Astrocyte of the spinal cord (primary cell): Measurements from ENCODE around the gene MSANTD1.

Experiments used
- DNase-seq: peaks from one replicate; pipeline ENCODE4 v3.0.0; 2011; ENCODE audit warnings: low read depth, low spot score
- H3K4me3 ChIP-seq: 2 replicates; pipeline ENCODE4 v1.5.1; 2011; ENCODE audit warnings: low read depth, mild to moderate bottlenecking, low read length, moderate library complexity
- in situ Hi-C: cut with HindIII; loops from 2 replicates; pipeline ENCODE4 v1.10.0; 2017; ENCODE audit warnings: low sequenced_read_pairs
- TF ChIP-seq, protein P1 (sequence below): IDR thresholded peaks from 2 replicates; pipeline ENCODE4 v1.5.1; 2012; ENCODE audit warnings: low read depth, mild to moderate bottlenecking, low read length, inconsistent platforms

Gene MSANTD1

DNA sequence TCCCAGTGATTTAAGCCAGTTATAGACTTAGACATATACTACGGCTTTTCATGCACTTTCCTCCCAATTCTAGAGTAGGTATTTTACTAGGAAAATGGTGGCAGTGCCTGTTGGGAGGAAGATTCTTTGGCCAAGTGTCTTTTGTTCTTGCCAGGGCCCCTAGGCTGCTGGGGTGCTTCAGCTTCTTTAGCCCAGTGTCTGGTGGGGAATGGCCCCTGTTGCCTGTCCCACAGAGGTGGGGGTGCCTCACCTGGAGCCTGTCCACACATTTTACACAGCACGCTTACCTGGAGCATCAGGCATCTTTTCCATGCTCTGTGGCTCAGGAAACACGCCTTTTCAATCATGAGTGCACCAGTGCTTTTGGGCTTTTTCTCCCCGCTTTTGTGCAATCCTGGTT, 33.2 kb upstream of the MSANTD1 start:
- no peak overlapping the region for H3K4me3 ChIP-seq
- TF ChIP-seq, protein P1, sequence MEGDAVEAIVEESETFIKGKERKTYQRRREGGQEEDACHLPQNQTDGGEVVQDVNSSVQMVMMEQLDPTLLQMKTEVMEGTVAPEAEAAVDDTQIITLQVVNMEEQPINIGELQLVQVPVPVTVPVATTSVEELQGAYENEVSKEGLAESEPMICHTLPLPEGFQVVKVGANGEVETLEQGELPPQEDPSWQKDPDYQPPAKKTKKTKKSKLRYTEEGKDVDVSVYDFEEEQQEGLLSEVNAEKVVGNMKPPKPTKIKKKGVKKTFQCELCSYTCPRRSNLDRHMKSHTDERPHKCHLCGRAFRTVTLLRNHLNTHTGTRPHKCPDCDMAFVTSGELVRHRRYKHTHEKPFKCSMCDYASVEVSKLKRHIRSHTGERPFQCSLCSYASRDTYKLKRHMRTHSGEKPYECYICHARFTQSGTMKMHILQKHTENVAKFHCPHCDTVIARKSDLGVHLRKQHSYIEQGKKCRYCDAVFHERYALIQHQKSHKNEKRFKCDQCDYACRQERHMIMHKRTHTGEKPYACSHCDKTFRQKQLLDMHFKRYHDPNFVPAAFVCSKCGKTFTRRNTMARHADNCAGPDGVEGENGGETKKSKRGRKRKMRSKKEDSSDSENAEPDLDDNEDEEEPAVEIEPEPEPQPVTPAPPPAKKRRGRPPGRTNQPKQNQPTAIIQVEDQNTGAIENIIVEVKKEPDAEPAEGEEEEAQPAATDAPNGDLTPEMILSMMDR: no peak
- in situ Hi-C loops: no loop called here
- no peak for DNase-seq

DNA sequence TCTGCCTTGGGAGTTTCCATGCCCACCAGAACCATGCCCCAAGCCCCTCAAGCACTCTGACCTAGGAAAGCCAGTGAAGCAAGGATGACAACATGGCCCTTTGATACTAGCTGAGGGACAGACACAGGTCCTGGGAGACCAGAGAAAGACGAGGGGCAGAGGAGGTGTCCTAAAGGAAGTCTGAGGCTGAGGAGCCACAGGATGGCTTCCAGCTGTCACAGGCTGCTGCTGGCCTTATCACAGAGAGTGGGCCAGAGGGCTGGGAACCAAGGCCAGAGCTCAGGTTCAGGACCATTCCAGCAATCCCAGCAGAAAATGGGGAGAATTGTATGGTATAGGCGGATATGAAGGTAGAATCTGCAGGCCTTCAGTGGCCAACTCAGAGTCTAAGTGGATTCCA, 31.7 kb upstream of the MSANTD1 start:
- no peak overlapping the region for H3K4me3 ChIP-seq
- DNase-seq: no peak
- in situ Hi-C loops: no loop called here
- TF ChIP-seq, protein P1: no peak

DNA sequence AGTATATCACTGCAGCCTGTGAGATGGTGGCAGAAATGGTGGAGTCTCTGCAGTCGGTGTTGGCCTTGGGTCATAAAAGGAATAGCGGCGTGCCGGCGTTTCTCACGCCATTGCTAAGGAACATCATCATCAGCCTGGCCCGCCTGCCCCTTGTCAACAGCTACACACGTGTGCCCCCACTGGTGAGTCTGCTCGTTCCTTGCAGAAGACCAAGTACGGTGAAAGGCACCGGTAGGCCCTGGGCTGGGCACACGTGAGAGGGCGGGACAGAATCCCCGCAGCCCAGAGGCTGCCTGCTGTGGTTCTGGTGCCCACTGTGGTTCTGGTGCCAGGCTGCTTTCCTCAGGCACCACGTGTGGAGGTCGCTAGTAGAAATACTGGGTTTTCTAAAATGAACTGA, 31.2 kb upstream of the MSANTD1 start:
- DNase-seq: no peak
- H3K4me3 ChIP-seq: no peak overlapping the region
- in situ Hi-C loops: no loop called here
- TF ChIP-seq, protein P1: no peak

DNA sequence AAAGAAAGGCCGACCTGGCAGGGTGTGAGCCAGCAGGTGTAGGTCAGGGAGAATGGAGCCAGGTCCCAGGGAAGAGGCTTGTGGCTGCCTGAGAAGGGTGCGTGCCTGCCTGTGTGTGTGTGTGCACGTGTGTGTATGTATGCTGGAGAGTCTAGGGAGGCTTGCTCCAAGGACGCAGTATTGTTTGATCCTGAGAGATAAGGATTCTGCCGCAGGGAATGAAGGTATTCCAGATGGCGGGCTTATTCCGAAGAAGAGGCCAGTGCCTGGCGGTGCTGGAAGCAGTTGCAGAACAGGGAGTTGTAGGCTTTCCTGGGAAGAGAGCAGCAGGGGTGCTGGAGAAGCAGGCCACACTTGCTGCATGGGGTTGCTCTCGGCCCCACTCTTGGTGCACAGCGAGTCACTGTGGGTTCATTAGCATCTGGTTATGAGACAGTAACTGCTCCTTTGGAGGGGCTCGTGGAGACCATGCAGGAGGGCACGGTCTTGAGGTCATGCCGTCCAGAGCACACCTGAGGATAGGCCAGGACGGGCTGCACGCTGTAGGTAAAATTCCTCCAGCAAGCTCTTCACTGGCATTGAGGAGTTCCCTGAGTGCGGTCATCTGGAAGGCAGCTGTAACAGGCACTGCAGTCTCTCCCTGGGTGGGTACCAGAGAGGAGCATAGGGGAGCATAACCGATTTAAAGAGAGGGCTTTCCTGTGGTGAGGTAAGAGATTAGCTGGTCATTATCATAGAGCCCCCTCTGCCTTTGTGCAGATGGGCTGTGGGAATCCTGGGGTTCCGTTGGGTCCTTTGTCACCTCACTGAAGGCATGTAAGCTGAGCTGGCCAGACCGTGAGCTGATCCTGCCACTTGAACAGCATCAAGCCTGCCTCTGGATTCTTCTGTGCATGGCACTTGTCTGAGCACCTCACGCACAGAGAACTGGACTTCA, 29.9 kb upstream of the MSANTD1 start:
- in situ Hi-C loops: no loop called here
- TF ChIP-seq, protein P1: no peak
- H3K4me3 ChIP-seq: no peak overlapping the region
- DNase-seq: no peak

DNA sequence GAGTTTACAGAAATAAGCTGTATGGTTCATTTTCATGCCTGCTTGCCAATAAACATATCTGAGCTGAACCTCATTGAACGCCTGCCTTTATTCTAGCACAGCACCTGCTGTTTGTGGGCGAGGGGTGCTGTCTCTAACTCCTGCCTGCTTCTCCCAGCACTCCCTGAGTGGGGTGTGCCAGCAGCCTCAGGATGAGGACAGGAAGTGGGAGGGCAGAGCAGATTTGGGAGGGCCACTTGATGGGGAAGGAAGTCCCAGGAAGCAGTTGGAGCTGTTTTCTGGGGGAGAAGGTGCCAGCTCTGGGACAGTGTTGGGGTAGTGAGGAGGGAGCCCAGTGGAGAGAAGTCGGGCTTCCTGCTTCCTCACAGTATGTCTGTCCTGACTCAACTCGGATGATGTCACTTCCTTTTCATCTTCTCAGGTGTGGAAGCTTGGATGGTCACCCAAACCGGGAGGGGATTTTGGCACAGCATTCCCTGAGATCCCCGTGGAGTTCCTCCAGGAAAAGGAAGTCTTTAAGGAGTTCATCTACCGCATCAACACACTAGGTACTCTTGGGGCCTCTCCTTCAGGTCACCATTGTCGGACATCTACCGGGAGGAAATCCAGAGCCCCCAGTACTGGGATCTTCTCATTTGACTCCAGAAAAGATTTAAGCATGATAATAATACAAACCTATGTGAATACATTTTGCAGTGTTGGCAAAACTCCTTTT, 29.0 kb upstream of the MSANTD1 start:
- no peak for DNase-seq
- TF ChIP-seq, protein P1: no peak
- in situ Hi-C loops: no loop called here
- H3K4me3 ChIP-seq: no peak overlapping the region

DNA sequence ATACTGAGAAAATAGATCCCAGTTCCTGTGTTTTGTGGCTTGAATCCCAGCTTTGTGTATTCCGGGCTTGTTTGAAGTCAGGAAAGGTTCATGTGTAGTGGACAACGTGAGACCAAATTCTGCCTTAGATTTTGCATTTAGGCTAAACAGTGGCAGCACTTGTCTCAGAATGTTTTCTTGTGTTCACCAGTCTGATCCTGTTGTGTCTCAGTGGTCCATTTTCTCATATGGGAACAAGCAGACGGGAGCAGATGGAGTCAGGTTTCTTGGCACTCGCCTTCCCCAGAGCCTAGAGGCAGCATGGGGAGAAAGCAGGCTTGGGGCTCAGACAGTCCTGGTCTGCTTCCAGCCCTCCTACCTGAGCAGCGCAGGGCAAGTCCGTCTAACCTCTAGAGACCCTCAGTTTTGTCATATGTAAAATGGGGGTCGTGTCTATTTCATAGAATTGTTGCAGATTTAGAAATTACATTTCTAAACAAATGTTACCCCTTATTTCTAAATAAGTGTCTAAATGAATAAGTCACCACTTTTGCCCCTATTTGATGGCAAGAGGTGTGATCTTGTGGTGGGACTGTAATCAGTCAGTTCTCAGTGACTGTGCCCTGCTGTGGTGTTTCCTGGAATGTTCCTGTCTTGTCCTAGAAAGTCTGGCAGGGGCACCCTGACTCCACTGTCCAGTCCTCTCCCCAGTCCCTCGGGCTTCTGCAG, 28.3 kb upstream of the MSANTD1 start:
- no peak overlapping the region for H3K4me3 ChIP-seq
- TF ChIP-seq, protein P1: no peak
- in situ Hi-C loops: no loop called here
- DNase-seq: no peak
